Kidney capillary endothelial cell (primary cell): ENCODE data around the gene NARS2.
A peak's percentile ranks its signal among the peaks of the same experiment; 100 is the strongest.
"Not testable (repeated sequence)": the region's sequence is repeated elsewhere in the genome, so short reads cannot be mapped to it uniquely, and the experiment has no call there.

Experiments used
- DNase-seq: peaks from one replicate; pipeline ENCODE4 v3.0.0-alpha.2; 2018; ENCODE audit warnings: low spot score

The NARS2 gene

DNA sequence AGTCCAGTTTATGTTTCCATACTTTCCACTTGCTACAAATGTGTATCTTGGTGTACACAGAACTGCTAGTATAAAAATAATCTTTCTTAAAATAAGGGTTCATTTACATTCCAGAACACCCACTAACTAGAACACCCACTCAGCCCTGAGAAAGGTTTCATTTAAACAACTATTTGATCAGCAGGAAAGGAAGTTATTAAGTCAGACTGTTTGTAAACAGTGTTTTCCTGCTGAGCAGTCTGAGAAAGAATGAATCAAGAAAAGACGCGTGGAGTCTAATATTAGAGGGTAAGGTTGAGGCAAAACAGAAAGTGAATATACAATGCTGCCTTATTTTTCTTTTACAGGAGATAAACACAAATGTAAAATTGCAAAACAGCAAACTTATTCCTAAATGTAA, 32.7 kb downstream of the NARS2 start:
- no peak for DNase-seq

GRCh38 chr11:78541537-78541936, 33.1 kb downstream of the NARS2 start:
- no peak for DNase-seq

- DNase-seq: no peak
Measured at GRCh38 chr11:78540256-78540655, 34.4 kb downstream of the NARS2 start.

GRCh38 chr11:78539506-78539905, 35.2 kb downstream of the NARS2 start:
- no peak for DNase-seq

DNA sequence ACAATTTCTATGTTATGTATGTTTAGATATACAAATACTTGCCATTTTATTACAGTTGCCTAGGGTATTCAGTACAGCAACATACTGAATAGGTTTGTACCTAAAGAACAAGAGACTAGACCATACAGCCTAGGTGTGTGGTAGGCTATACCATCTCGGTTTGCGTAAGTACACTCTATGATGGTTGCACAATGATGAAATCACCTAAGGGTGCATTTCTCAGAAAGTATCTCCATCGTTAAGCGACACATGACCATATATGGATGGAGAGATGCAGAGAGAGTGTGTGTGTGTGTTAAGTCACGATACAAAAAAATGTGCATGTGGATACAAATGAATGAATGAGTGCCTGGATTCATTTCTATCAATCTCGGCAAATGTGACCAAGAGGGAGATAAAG, 37.7 kb downstream of the NARS2 start:
- DNase-seq: no peak

- DNase-seq: peak; percentile 60
Measured at GRCh38 chr11:78535920-78536319, 38.7 kb downstream of the NARS2 start.

DNA sequence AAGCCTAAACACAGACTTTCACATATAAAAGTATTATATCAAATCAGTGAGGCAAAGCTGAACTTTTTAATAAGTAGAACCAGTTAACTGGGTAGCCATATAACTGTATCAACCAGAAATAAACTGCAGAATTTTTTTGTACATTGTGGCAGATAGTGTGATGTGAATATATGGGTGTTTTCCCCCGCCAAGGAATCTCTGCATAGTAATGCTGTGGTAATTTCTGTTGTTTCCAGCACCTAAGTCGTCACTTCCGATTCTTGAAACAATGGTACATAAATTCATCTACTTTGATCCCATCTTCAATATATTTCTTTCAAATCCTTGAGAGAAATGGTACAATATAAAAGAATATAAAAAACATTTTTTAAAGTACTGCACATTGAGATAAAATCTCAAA, 39.6 kb downstream of the NARS2 start:
- no peak for DNase-seq

DNA sequence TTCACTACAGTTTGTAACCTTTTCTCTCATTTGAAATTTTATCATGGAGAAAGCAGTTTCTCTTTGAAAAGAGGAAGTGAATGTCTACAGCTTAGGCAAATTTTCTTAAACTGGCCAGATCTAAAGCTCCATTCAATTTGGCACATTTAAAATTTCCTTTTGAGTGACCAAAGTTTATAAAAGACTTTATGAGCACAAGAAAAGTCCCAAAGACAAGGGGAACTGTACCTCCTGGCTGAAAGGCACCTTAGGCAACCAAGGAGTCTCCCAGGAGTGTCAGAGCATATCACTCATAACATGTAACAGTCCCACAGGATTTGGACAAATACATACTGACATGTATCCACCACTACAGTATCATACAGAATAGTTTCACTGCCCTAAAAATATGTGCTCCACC, 41.3 kb downstream of the NARS2 start:
- no peak for DNase-seq

DNA sequence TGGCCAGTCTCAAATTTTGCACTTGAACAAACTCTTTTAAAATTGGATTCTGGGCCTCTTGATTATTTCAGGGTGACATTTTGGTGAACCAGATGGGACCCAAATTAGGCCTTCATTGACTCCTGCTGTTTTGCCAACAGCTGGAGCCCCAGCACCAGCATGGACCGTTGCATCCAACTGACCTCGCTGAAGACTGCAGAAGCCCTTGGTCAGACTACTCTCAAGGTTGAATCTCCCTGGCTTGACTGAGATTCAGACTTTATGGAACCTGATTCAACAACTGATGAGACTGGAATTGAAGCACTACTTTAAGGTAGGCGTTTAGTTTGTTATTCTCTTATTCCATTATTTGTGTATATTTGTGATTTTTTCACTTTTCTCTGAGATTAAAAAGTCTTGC, 41.7 kb downstream of the NARS2 start:
- no peak for DNase-seq

GRCh38 chr11:78526497-78527146, 48.0 kb downstream of the NARS2 start:
- no peak for DNase-seq

DNA sequence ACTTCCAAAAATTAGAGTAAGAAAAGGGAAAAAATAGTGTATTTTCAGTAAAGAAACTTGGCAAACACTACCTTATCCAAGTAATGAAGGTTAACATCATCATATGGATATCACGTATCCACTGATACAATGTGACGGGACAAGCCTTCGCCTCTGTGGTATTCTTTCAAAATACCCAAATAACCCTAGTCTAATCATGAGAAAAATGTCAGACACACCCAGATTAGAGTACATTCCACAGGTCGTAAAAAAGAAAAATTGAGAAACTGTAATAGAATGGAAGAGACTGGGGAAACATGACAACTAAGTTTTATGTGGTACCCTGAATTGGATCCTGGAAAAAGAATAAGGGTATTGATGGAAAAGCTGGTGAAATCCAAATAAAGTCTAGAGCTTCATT, 48.9 kb downstream of the NARS2 start:
- no peak for DNase-seq

GRCh38 chr11:78520230-78520629, 54.4 kb downstream of the NARS2 start:
- no peak for DNase-seq

GRCh38 chr11:78516281-78516680, 58.4 kb downstream of the NARS2 start:
- no peak for DNase-seq

GRCh38 chr11:78514922-78515502, 59.7 kb downstream of the NARS2 start:
- no peak for DNase-seq

DNA sequence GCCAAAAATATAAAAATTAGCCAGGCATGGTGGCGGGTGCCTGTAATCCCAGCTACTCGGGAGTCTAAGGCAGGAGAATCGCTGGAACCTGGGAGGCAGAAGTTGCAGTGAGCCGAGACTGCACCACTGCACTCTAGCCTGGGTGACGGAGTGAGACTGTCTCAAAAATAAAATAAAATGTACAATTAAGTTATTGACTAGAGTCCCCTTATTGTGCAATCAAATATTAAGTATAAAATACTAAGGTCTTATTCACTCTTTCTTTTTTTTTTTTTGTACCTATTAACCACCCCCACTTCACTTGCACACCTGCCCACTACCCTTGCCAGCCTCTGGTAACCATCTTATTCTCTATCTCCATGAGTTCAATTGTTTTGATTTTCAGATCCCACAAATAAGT, 61.6 kb downstream of the NARS2 start:
- DNase-seq: not testable (repeated sequence)

DNA sequence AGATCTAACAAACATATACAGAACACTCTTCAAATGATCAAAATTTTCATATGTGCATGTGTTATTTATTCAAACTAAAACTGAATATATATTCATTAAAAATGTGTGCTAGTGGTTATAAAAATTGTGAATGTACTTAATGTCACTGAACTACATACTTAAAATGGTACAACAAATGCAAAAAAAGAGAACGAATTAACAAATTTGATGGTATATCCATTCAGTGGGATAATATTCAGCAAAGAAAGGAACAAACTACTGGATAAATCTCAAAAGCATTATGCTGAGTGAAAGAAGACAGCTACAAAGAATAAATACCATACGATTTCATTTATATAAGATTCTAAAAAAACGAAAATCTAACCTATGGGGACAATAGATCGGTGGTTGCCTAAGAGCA, 64.1 kb downstream of the NARS2 start:
- no peak for DNase-seq

DNA sequence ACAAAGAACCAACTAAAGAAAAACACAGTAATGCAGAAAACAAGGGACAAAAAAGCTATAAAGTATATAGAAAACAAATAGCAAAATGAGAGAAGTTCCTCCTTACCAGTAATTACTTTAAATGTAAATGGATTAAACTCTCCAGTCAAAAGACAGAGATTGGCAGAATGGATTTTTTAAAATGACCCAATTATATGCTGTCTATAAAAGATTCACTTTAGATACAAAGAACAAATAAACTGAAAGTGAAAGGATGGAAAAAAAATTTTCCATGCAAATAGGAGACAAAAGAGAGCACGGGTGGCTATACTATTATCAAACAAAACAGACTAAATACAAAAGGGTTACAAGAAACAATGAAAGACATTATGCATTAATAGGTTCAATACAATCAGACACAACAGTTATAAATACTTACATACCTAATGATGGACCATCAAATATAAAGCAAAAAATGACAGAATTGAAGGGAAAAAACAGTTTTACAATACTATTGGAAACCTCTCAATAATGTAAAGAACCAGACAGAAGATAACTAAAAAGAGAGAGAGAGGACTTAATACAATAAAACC, 64.6 kb downstream of the NARS2 start:
- DNase-seq: no peak

GRCh38 chr11:78504708-78505107, 70.0 kb downstream of the NARS2 start:
- DNase-seq: no peak

DNA sequence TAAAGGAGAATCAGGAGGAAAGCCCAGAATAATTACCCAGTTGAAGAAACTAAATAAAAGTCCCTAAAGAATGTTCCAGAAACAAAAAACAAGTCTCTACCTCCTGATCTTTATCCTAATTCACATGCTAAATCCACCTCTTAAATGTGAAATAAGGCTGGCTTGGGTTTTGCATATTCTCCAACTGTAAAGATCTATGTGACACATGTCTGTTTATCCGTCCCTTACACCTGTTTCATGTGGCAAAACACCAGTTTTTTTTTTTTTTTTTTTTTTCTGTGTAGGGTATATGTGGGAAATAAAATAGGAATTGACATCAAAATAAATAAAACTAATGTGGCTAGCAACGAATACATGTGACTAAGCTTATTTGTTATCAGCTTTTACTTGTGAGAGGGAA, 70.5 kb downstream of the NARS2 start:
- no peak for DNase-seq

GRCh38 chr11:78499971-78500370, 74.7 kb downstream of the NARS2 start:
- peak; percentile 13 for DNase-seq

GRCh38 chr11:78497293-78497692, 77.4 kb downstream of the NARS2 start:
- no peak for DNase-seq

DNA sequence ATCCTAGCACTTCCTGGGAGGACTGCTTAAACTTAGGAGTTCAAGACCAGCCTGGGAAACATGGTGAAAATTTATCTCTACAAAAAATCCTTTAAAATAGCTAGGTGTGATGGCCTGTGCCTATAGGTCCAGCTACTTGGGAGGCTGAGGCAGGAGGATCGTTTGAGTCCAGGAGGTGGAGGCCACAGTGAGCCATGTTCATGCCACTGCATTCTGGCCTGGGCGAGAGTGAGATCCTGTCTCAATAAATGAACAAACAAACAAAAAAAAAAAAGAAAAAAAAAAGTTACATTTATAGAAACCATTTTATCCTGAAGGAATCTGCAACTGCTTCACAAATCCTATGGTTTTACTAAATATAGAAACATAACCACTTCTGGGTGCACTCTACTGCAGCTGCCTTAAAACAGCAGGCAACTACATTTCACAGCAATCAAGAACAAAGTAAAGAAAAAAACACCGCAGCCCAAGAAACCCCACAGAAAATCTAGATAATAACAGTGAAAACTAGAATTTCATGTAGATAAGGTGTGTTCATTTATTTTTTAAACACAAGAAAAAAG, 81.2 kb downstream of the NARS2 start:
- no peak for DNase-seq

DNA sequence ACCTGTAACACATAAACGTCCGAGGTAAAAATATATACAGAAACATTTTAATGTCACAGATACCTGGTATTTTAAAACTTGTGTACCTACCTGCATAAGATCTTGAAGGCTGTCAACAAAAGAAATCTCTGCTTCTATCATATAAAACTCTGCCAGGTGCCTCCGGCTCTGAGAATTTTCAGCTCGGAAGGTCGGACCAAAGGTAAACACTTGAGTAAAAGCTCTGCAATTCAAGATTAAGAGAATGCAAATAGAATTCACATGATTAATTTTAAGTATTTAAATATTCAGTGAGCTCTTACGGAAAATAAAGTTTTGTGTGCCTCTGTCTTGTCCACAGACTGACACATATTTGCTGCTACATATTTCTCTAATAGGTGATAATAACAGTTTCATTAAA, 81.7 kb downstream of the NARS2 start:
- DNase-seq: no peak

- no peak for DNase-seq
Measured at GRCh38 chr11:78489184-78489583, 85.5 kb downstream of the NARS2 start.
